ENCODE results near the gene FANK1. TPM values are rescaled to one million over a fixed set of nuclear protein-coding genes. Genes with fewer than 3 reads are reported as not detected.
"Not testable (repeated sequence)": the region's sequence is repeated elsewhere in the genome, so short reads cannot be mapped to it uniquely, and the experiment has no call there.

The FANK1 gene
- polyA plus RNA-seq, 4 donors, result 1.5 to 4.0 (median 2.8) TPM

GRCh38 chr10:125961743-125962142, 65.4 kb downstream of the FANK1 start:
- Histone ChIP-seq H3K4me1 (ENCODE audit: control insufficient read depth in 3 of 3, insufficient read depth in 2 of 3, low read depth in 1 of 3, low read length in 2 of 3) (no peaks in the 10 kb centered on the region), H3K27me3 (ENCODE audit: control insufficient read depth in 3 of 3, insufficient read depth in 3 of 3, low read length in 3 of 3) (no peaks in the 10 kb centered on the region), H3K4me3 (ENCODE audit: low read depth in 1 of 3, low read length in 3 of 3) (no peak overlapping the region), H3K36me3 (ENCODE audit: control insufficient read depth in 3 of 3, insufficient read depth in 2 of 3, low read depth in 1 of 3, low read length in 3 of 3) (no peaks in the 10 kb centered on the region), H3K27ac (ENCODE audit: low read depth in 1 of 3, low read length in 2 of 3) (no peak overlapping the region), H3K9me3 (ENCODE audit: control insufficient read depth in 2 of 2, insufficient read depth in 1 of 2, low read depth in 1 of 2, low read length in 1 of 2) (peaks cover 0 to 2% of the 10 kb centered on the region in 2 donors)
- WGBS, 3 donors, result 64 to 85% (median 74%) methylated on average over 1 of the region's 1 CpG
- no peak for DNase-seq
- FAIRE-seq, result no peak

- Histone ChIP-seq H3K4me1 (ENCODE audit: control insufficient read depth in 3 of 3, insufficient read depth in 2 of 3, low read depth in 1 of 3, low read length in 2 of 3) (no peaks in the 10 kb centered on the region), H3K27ac (ENCODE audit: low read depth in 1 of 3, low read length in 2 of 3) (no peak overlapping the region), H3K27me3 (ENCODE audit: control insufficient read depth in 3 of 3, insufficient read depth in 3 of 3, low read length in 3 of 3) (no peaks in the 10 kb centered on the region), H3K36me3 (ENCODE audit: control insufficient read depth in 3 of 3, insufficient read depth in 2 of 3, low read depth in 1 of 3, low read length in 3 of 3) (no peaks in the 10 kb centered on the region), H3K9me3 (ENCODE audit: control insufficient read depth in 2 of 2, insufficient read depth in 1 of 2, low read depth in 1 of 2, low read length in 1 of 2) (peaks cover 0 to 2% of the 10 kb centered on the region in 2 donors), H3K4me3 (ENCODE audit: low read depth in 1 of 3, low read length in 3 of 3) (no peak overlapping the region)
- FAIRE-seq, result no peak
- DNase-seq, result no peak
- WGBS, 3 donors, result 90 to 93% (median 90%) methylated on average over 3 of the region's 3 CpGs
Observed at GRCh38 chr10:125962200-125962599, 65.8 kb downstream of the FANK1 start.

DNA sequence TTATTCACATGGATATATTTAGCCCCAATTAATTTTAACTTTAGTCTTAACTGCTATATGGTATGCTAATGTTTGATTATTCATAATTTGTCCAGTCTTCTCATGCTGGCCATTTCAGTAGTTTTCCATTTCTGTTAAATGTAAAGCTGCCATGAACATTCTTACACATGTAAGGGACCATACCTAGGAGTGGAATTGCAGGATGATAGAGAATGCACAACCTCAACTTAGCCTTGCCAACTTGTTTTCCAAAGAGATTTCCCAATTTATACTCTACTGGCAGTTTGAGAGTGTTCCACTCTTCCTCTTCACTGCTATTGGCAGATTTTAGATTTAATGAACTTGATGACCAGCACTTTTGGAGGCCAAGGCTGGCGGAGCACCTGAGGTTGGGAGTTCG, 68.2 kb downstream of the FANK1 start:
- Histone ChIP-seq H3K9me3 (ENCODE audit: control insufficient read depth in 2 of 2, insufficient read depth in 1 of 2, low read depth in 1 of 2, low read length in 1 of 2) (peaks cover 0 to 2% of the 10 kb centered on the region in 2 donors), H3K4me1 (ENCODE audit: control insufficient read depth in 3 of 3, insufficient read depth in 2 of 3, low read depth in 1 of 3, low read length in 2 of 3) (no peaks in the 10 kb centered on the region), H3K36me3 (ENCODE audit: control insufficient read depth in 3 of 3, insufficient read depth in 2 of 3, low read depth in 1 of 3, low read length in 3 of 3) (no peaks in the 10 kb centered on the region), H3K27me3 (ENCODE audit: control insufficient read depth in 3 of 3, insufficient read depth in 3 of 3, low read length in 3 of 3) (no peaks in the 10 kb centered on the region), H3K27ac (ENCODE audit: low read depth in 1 of 3, low read length in 2 of 3) (no peak overlapping the region), H3K4me3 (ENCODE audit: low read depth in 1 of 3, low read length in 3 of 3) (no peak overlapping the region)
- DNase-seq, result no peak
- 86 to 93% (median 92%) methylated on average over 2 of the region's 2 CpGs for WGBS, 3 donors
- no peak for FAIRE-seq

- Histone ChIP-seq H3K9me3 (ENCODE audit: control insufficient read depth in 2 of 2, insufficient read depth in 1 of 2, low read depth in 1 of 2, low read length in 1 of 2) (no peaks in the 10 kb centered on the region), H3K4me1 (ENCODE audit: control insufficient read depth in 3 of 3, insufficient read depth in 2 of 3, low read depth in 1 of 3, low read length in 2 of 3) (no peaks in the 10 kb centered on the region), H3K27me3 (ENCODE audit: control insufficient read depth in 3 of 3, insufficient read depth in 3 of 3, low read length in 3 of 3) (no peaks in the 10 kb centered on the region), H3K4me3 (ENCODE audit: low read depth in 1 of 3, low read length in 3 of 3) (no peak overlapping the region), H3K27ac (ENCODE audit: low read depth in 1 of 3, low read length in 2 of 3) (no peak overlapping the region), H3K36me3 (ENCODE audit: control insufficient read depth in 3 of 3, insufficient read depth in 2 of 3, low read depth in 1 of 3, low read length in 3 of 3) (no peaks in the 10 kb centered on the region)
- DNase-seq (no peak), FAIRE-seq (no peak)
- 82 to 89% (median 84%) methylated on average over 1 of the region's 1 CpG for WGBS, 3 donors
Observed at GRCh38 chr10:125967533-125967932, 71.2 kb downstream of the FANK1 start.

GRCh38 chr10:125970077-125970630, 73.8 kb downstream of the FANK1 start:
- FAIRE-seq; H3K9me3 ChIP-seq (ENCODE audit: control insufficient read depth in 2 of 2, insufficient read depth in 1 of 2, low read depth in 1 of 2, low read length in 1 of 2); H3K27ac ChIP-seq (ENCODE audit: low read depth in 1 of 3, low read length in 2 of 3); H3K36me3 ChIP-seq (ENCODE audit: control insufficient read depth in 3 of 3, insufficient read depth in 2 of 3, low read depth in 1 of 3, low read length in 3 of 3); H3K27me3 ChIP-seq (ENCODE audit: control insufficient read depth in 3 of 3, insufficient read depth in 3 of 3, low read length in 3 of 3); DNase-seq; H3K4me1 ChIP-seq (ENCODE audit: control insufficient read depth in 3 of 3, insufficient read depth in 2 of 3, low read depth in 1 of 3, low read length in 2 of 3); H3K4me3 ChIP-seq (ENCODE audit: low read depth in 1 of 3, low read length in 3 of 3): not testable (repeated sequence)
- 91 to 92% (median 92%) methylated on average over 28 to 36 of the region's 36 CpGs for WGBS, 3 donors

DNA sequence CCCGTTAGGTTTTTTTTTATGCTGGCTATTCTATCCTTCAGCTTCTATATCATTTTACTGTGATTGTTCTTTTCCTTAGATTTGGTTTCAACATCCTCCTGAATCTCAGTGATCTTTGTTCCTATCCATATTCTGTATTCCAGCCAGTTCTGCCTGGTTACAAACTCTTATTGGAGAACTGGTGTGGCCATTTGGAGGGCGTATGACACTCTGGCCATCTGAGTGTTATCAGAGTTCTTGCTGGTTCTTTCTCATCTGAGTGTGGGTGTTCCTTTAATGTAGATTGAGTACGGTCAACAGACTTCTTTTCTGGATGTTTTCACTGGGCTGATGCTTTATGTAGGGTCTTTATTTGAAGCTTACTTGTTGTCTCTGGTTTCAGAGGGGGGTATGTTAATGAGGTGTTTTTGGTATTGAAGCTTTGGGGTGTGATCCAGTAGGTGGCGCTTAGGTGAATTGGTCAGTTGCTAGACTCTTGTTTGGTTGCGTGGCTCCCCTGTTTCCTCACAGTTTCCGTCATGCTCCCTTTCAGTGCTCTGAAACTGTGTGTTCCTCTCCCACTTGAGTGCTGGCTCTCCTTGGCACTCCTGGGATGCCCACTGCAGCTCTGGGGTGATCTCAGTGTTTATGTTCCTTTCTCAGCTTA, 80.7 kb downstream of the FANK1 start:
- WGBS, 3 donors, result 86 to 88% (median 86%) methylated on average over 6 of the region's 6 CpGs
- no peaks in the 10 kb centered on the region for H3K9me3 ChIP-seq (ENCODE audit: control insufficient read depth in 2 of 2, insufficient read depth in 1 of 2, low read depth in 1 of 2, low read length in 1 of 2)
- H3K4me1 ChIP-seq (ENCODE audit: control insufficient read depth in 3 of 3, insufficient read depth in 2 of 3, low read depth in 1 of 3, low read length in 2 of 3), result no peaks in the 10 kb centered on the region
- H3K36me3 ChIP-seq (ENCODE audit: control insufficient read depth in 3 of 3, insufficient read depth in 2 of 3, low read depth in 1 of 3, low read length in 3 of 3), result no peaks in the 10 kb centered on the region
- no peak for DNase-seq
- H3K4me3 ChIP-seq (ENCODE audit: low read depth in 1 of 3, low read length in 3 of 3), result no peak overlapping the region
- no peak for FAIRE-seq
- no peak overlapping the region for H3K27ac ChIP-seq (ENCODE audit: low read depth in 1 of 3, low read length in 2 of 3)
- no peaks in the 10 kb centered on the region for H3K27me3 ChIP-seq (ENCODE audit: control insufficient read depth in 3 of 3, insufficient read depth in 3 of 3, low read length in 3 of 3)

DNA sequence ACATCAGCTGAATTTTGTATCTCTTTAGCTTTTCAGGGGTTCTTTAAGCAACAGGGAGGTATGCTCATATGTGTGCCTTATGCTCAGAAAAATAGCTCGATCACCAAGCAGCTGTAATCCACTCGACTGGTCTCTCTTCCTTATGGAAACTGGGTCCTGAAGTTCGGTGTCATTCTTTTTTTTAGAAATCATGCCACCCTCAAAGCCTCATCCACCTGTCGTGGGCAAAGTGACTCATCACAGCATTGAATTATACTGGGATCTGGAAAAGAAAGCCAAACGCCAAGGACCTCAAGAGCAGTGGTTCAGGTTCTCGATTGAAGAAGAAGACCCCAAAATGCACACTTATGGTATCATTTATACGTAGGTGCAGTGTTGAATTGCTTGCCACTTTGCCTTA, 83.6 kb downstream of the FANK1 start:
- Histone ChIP-seq H3K9me3 (ENCODE audit: control insufficient read depth in 2 of 2, insufficient read depth in 1 of 2, low read depth in 1 of 2, low read length in 1 of 2) (no peaks in the 10 kb centered on the region), H3K27me3 (ENCODE audit: control insufficient read depth in 3 of 3, insufficient read depth in 3 of 3, low read length in 3 of 3) (no peaks in the 10 kb centered on the region), H3K4me3 (ENCODE audit: low read depth in 1 of 3, low read length in 3 of 3) (no peak overlapping the region), H3K36me3 (ENCODE audit: control insufficient read depth in 3 of 3, insufficient read depth in 2 of 3, low read depth in 1 of 3, low read length in 3 of 3) (no peaks in the 10 kb centered on the region), H3K27ac (ENCODE audit: low read depth in 1 of 3, low read length in 2 of 3) (no peak overlapping the region), H3K4me1 (ENCODE audit: control insufficient read depth in 3 of 3, insufficient read depth in 2 of 3, low read depth in 1 of 3, low read length in 2 of 3) (no peaks in the 10 kb centered on the region)
- no peak for FAIRE-seq
- DNase-seq, result no peak
- 77 to 80% (median 77%) methylated on average over 7 of the region's 7 CpGs for WGBS, 3 donors

DNA sequence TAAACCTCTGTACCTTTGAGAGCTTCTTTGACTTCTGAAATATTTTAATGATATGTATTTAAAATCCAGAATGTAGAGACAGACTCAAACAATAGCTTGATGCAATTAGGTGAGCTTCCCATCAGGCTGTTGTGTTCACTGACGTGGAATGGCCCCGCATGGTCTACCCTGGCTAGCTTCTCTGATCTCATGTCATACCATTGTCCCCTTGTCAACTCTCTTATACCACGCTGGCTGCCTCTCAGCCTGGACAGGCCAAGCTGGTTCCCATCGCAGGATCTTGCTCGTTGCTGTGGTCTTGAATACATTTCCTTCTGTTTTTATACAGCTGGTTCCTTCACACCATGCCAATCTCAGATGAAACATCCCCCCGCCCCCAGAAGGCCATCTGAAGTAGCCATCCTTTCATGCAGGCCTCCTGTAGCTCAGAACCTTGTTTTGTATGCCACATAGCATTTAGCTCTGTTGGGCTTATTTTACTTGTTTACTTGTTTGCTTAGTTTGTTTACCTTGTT, 84.2 kb downstream of the FANK1 start:
- no peaks in the 10 kb centered on the region for H3K27me3 ChIP-seq (ENCODE audit: control insufficient read depth in 3 of 3, insufficient read depth in 3 of 3, low read length in 3 of 3)
- FAIRE-seq, result no peak
- 75 to 82% (median 77%) methylated on average over 6 of the region's 6 CpGs for WGBS, 3 donors

More for the DNA sequence above, 84.2 kb downstream of the FANK1 start:
- H3K36me3 ChIP-seq (ENCODE audit: control insufficient read depth in 3 of 3, insufficient read depth in 2 of 3, low read depth in 1 of 3, low read length in 3 of 3), result no peaks in the 10 kb centered on the region
- no peak overlapping the region for H3K27ac ChIP-seq (ENCODE audit: low read depth in 1 of 3, low read length in 2 of 3)
- no peaks in the 10 kb centered on the region for H3K4me1 ChIP-seq (ENCODE audit: control insufficient read depth in 3 of 3, insufficient read depth in 2 of 3, low read depth in 1 of 3, low read length in 2 of 3)
- H3K9me3 ChIP-seq (ENCODE audit: control insufficient read depth in 2 of 2, insufficient read depth in 1 of 2, low read depth in 1 of 2, low read length in 1 of 2), result no peaks in the 10 kb centered on the region
- no peak for DNase-seq
- H3K4me3 ChIP-seq (ENCODE audit: low read depth in 1 of 3, low read length in 3 of 3), result no peak overlapping the region
